SK-N-SH treated with all-trans-retinoic acid at 6 μM for 48 hours (cell line): Measurements from ENCODE around the gene UST.

Source experiments
- CREB5 ChIP-seq: fragments of 250-450 bp; sonication (Bioruptor Pico); IDR thresholded peaks from 2 replicates; pipeline ENCODE4 v1.5.1; 2020; ENCODE audit warnings: low read depth, mild to moderate bottlenecking, moderate library complexity
- CSDC2 ChIP-seq: fragments of 250-450 bp; sonication (Bioruptor Pico); IDR thresholded peaks from 2 replicates; pipeline ENCODE4 v1.5.0; 2020; ENCODE audit warnings: mild to moderate bottlenecking, moderate library complexity
- PATZ1 ChIP-seq: fragments of 250-450 bp; sonication (Bioruptor Pico); IDR thresholded peaks from 2 replicates; pipeline ENCODE4 v1.8.0; 2020; ENCODE audit warnings: mild to moderate bottlenecking, moderate library complexity, borderline replicate concordance
- TF ChIP-seq, protein P1 (sequence below): fragments of 250-450 bp; sonication (Bioruptor Pico); IDR thresholded peaks from 2 replicates; pipeline ENCODE4 v1.8.0; 2021; ENCODE audit warnings: low read depth, mild to moderate bottlenecking, moderate library complexity, borderline replicate concordance

- TF ChIP-seq CREB5 (CRISPR knock-in tag) (no peak), CSDC2 (CRISPR knock-in tag) (no peak), PATZ1 (CRISPR knock-in tag) (no peak)
- TF ChIP-seq, protein P1, sequence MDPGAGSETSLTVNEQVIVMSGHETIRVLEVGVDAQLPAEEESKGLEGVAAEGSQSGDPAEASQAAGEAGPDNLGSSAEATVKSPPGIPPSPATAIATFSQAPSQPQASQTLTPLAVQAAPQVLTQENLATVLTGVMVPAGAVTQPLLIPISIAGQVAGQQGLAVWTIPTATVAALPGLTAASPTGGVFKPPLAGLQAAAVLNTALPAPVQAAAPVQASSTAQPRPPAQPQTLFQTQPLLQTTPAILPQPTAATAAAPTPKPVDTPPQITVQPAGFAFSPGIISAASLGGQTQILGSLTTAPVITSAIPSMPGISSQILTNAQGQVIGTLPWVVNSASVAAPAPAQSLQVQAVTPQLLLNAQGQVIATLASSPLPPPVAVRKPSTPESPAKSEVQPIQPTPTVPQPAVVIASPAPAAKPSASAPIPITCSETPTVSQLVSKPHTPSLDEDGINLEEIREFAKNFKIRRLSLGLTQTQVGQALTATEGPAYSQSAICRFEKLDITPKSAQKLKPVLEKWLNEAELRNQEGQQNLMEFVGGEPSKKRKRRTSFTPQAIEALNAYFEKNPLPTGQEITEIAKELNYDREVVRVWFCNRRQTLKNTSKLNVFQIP = no peak
These were observed 332.6 kb downstream of the UST start for GRCh38 chr6:149079456-149079855.
